Cardiac ventricle fibroblast (primary cell): ENCODE measurements around the gene HJURP. TPM values are rescaled to one million over a fixed set of nuclear protein-coding genes. Genes with fewer than 3 reads are reported as not detected.

ENCODE experiments used
- total RNA-seq: library from RNA; depleted of rRNA; stranded (reverse); fragments of >200 nt; gene quantifications from 2 replicates; pipeline ENCODE4 v1.2.3, GENCODE V29; 2015

HJURP gene, protein sequence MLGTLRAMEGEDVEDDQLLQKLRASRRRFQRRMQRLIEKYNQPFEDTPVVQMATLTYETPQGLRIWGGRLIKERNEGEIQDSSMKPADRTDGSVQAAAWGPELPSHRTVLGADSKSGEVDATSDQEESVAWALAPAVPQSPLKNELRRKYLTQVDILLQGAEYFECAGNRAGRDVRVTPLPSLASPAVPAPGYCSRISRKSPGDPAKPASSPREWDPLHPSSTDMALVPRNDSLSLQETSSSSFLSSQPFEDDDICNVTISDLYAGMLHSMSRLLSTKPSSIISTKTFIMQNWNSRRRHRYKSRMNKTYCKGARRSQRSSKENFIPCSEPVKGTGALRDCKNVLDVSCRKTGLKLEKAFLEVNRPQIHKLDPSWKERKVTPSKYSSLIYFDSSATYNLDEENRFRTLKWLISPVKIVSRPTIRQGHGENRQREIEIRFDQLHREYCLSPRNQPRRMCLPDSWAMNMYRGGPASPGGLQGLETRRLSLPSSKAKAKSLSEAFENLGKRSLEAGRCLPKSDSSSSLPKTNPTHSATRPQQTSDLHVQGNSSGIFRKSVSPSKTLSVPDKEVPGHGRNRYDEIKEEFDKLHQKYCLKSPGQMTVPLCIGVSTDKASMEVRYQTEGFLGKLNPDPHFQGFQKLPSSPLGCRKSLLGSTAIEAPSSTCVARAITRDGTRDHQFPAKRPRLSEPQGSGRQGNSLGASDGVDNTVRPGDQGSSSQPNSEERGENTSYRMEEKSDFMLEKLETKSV
- 2.6 and 3.9 TPM in 2 replicates for total RNA-seq

GRCh38 chr2:233854241-233854981, at the start of gene HJURP:
HJURP (minus strand) TSS chr2:233854535; CDS start chr2:233854500, 35 bp downstream.

GRCh38 chr2:233867993-233868532, 13.7 kb upstream of the HJURP start, which contains the start of gene MSL3B:
MSL3B (minus strand) TSS chr2:233868386.

Other genes with a start within 250 kb of the HJURP start
- not detected in 2 replicates for gene UGT1A8, start 236.9 kb downstream of the HJURP start, total RNA-seq
- not detected in 2 replicates for gene UGT1A10, start 218.1 kb downstream of the HJURP start, total RNA-seq
- not detected in 2 replicates for gene UGT1A9, start 182.6 kb downstream of the HJURP start, total RNA-seq
- gene UGT1A7, start 172.6 kb downstream of the HJURP start, total RNA-seq: not detected in 2 replicates
- gene UGT1A6, start 161.6 kb downstream of the HJURP start, total RNA-seq: not detected in 2 replicates
- gene UGT1A5, start 141.6 kb downstream of the HJURP start, total RNA-seq: not detected in 2 replicates
- gene UGT1A4, start 135.8 kb downstream of the HJURP start, total RNA-seq: 0.34 TPM in 1 of 2 replicates, not detected in the other
- not detected in 2 replicates for gene UGT1A3, start 125.5 kb downstream of the HJURP start, total RNA-seq
- not detected in 2 replicates for gene UGT1A1, start 94.3 kb downstream of the HJURP start, total RNA-seq
- not detected in 2 replicates for gene MROH2A, start 76.2 kb downstream of the HJURP start, total RNA-seq
- not detected in 2 replicates for gene TRPM8, start 62.8 kb upstream of the HJURP start, total RNA-seq
- gene SPP2, start 196.2 kb upstream of the HJURP start, total RNA-seq: not detected in 2 replicates